NCI-H226 (cell line): ENCODE results near the gene ACOT2.
A peak's percentile ranks its signal among the peaks of the same experiment; 100 is the strongest.
"Not testable (repeated sequence)": the region's sequence is repeated elsewhere in the genome, so short reads cannot be mapped to it uniquely, and the experiment has no call there.

Experiments used
- DNase-seq: peaks from one replicate; pipeline ENCODE4 v3.0.0-alpha.2; 2015

Gene ACOT2, protein sequence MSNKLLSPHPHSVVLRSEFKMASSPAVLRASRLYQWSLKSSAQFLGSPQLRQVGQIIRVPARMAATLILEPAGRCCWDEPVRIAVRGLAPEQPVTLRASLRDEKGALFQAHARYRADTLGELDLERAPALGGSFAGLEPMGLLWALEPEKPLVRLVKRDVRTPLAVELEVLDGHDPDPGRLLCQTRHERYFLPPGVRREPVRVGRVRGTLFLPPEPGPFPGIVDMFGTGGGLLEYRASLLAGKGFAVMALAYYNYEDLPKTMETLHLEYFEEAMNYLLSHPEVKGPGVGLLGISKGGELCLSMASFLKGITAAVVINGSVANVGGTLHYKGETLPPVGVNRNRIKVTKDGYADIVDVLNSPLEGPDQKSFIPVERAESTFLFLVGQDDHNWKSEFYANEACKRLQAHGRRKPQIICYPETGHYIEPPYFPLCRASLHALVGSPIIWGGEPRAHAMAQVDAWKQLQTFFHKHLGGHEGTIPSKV

DNA sequence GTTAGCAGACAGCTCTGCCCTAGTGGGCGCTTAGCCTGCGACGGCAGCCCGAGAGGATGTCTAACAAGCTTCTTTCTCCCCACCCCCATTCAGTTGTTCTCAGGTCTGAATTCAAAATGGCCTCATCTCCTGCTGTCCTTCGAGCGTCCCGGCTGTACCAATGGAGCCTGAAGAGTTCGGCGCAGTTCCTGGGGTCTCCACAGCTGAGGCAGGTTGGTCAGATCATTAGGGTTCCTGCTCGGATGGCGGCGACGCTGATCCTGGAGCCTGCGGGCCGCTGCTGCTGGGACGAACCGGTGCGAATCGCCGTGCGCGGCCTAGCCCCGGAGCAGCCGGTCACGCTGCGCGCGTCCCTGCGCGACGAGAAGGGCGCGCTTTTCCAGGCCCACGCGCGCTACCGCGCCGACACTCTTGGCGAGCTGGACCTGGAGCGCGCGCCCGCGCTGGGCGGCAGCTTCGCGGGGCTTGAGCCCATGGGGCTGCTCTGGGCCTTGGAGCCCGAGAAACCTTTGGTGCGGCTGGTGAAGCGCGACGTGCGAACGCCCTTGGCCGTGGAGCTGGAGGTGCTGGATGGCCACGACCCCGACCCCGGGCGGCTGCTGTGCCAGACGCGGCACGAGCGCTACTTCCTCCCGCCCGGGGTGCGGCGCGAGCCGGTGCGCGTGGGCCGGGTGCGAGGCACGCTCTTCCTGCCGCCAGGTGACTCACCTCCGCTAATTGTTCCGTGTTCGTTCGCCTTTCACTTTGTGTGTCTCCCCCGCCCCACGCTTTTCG, at the start of gene ACOT2:
Gene ACOT2 (plus strand): TSS at position 29 of the 774 bp plus-strand sequence. CDS start 28 bp downstream, at position 57.
- DNase-seq = peak; percentile 88

DNA sequence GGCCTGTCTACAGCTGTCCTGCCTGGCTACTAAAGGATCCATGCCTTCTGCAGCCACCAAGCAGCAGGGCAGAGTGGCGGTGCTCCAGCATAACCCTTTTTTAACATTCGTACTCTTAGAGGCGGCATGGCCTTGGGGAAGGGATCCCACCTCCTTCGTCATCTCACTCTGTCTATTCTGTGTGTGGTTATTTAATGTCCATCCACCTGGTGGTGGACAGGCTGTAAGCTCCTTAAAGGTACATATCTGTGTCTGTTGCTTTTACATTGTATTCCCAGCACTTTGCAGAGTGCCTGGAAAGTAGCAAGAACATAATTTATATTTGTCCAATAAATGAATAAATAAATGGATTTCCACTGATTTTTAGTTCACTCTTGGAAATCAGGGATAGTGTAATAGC, 47.8 kb upstream of the ACOT2 start:
- DNase-seq = no peak

DNA sequence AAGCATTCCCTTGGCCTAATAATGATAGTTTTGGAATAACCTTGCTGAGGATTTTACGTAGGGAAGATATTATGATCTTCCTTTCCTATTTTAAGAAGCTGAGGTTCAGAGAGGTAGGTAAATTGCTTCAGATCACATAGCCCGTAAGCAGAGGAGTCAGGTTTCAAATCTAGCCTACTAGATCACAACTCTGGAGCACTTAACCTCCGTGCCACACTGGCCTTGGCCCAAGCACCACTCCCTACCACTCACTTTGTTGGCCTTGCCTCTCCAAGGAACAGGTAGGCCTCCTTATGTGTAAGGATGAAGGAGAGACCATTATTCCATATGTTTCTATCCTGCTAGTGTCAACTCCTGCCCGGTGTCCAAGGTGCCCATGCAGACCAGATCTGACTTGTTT, 44.5 kb upstream of the ACOT2 start:
- DNase-seq = no peak

DNA sequence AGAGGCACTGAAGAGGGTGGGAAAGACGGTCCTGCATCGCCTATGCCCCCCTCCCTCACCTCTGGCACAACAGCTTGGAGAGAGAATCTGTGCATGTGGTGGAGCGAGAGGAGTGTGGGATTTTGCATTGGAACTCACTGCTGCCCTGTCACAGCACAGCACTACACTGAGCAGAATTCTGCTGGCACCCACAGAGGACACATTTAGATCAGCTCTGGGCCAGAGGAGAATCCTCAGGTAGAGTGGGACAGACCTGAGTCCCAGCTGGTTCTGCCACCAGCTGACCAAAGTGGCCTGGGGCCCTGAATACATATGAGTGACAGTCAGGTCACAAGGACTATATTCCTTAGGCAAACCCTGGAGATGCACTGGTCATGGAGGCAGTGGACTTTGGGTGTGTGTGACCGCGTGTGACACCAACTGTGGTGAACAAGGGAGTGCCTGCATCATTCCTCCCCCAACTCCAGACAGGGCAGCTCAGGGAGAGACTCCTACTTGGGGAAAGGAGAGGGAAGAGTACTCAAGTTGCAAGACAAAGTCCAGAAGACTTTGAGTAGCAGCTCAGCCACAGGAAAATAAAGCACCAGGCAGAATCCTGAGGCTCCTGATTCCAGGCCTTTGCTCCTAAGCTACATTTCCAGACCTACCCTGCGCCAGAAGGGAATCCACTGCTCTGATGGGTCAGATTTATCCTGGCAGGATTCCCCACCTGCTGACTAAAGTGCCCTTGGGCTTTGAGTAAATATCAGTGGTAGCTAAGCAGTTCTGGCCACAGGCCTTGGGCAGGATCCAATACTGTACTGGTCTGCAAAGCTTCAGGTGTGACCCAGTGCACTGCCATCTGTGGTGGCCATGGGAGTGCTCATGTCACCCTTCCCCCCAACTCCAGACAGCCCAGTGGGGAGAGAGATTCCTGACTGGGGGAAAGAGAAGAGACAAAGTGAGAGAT, 42.7 kb upstream of the ACOT2 start:
- peak; percentile 88 for DNase-seq

DNA sequence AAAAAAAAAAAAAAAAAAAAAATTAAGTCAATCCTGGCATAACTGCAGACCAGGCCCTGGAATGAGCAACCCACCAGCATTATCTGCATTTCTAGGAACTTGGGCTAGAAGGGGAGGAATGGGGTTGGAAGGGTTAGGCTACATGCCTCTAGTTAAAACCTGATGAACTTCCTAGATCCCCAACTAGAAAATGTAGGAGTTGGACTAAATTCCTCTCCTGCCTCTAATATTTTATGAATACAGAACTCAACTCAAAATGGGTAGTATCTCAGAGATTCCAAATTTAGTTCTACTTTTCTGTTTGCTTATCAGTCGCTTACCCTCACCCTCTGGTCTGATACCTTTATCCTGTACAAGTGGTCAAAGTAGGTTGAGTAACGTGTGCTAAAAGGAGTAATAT, 39.7 kb upstream of the ACOT2 start:
- DNase-seq = not testable (repeated sequence)

DNA sequence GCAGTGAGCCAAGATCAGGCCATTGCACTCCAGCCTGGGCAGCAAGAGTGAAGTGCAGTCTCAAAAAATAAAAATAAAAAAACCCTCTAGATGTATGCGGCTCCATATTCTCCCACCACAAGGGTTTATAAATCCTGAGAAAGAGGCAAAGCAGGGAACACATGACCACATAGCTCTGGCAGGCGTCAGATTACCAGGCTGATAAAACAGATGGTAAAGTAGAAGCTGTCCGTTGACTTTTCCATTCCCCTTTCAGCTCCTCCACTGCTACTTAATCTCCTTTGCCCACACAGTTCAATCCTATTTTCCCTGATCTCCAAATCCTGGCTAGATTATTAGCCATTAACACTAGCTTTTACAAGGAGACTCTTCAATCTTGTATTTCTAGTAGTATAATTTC, 37.0 kb upstream of the ACOT2 start:
- DNase-seq = not testable (repeated sequence)

DNA sequence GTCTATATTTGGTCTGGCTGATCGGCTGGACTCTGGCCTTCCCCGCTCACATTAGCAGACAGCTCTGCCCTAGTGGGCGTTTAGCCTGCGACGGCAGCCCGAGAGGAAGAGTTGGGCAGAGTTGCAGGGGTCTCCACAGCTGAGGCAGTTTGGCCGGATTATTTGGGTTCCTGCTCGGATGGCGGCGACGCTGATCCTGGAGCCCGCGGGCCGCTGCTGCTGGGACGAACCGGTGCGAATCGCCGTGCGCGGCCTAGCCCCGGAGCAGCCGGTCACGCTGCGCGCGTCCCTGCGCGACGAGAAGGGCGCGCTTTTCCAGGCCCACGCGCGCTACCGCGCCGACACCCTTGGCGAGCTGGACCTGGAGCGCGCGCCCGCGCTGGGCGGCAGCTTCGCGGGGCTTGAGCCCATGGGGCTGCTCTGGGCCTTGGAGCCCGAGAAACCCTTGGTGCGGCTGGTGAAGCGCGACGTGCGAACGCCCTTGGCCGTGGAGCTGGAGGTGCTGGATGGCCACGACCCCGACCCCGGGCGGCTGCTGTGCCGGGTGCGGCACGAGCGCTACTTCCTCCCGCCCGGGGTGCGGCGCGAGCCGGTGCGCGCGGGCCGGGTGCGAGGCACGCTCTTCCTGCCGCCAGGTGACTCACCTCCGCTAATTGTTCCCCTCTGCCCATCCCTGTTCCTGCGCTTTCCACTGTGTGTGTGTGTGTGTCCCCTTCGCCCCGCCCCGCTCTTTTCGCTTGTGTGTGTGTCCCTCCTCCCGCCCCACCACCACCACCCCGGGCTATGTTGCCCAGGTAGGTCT, 31.6 kb upstream of the ACOT2 start:
- DNase-seq = peak; percentile 37

DNA sequence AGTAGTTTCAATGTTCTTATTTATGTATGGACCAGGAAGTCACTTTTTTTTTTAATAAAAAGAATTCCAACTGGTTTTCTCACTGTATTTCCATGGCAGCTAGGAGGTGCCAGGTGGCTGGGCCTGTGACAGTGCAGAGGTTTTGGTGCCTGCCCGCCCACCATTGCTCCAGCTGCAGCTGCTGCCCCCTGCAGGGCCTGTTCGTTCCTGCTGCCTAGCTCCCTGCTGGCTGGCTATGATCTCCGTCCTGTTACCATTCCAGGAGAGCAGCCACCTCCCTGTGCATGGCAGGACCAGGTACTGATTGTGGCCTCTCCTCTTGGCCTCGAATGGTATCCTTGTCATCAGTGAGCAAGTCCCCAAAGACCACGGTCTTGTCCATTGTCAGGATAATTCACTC, 30.0 kb upstream of the ACOT2 start:
- not testable (repeated sequence) for DNase-seq

DNA sequence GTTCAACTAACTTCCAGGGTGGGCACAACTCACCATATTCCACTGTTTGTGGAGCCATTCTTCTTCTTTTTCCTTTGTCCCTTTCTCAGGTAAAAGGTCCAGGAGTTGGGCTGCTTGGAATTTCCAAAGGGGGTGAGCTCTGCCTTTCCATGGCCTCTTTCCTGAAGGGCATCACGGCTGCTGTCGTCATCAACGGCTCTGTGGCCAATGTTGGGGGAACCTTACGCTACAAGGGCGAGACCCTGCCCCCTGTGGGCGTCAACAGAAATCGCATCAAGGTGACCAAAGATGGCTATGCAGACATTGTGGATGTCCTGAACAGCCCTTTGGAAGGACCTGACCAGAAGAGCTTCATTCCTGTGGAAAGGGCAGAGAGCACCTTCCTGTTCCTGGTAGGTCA, 26.1 kb upstream of the ACOT2 start:
- not testable (repeated sequence) for DNase-seq

DNA sequence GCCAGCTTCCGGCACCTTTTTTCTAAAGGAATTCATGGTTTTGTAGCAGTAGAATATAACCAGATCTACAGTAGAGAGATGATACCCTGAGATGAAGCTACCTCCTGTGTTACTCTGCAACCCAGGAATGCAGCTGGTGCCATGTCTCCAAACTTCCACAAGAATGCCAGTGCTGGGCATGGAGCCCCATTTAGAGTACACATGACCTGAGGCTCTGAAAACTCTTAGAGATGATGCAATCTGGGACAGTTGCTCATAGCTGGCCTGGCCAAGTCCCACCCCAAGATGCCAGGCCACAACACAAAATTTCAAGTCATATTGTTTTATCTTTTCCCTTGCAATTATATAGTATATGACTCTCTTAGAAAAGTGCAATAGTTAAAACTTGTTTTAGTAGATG, 23.7 kb upstream of the ACOT2 start:
- not testable (repeated sequence) for DNase-seq

DNA sequence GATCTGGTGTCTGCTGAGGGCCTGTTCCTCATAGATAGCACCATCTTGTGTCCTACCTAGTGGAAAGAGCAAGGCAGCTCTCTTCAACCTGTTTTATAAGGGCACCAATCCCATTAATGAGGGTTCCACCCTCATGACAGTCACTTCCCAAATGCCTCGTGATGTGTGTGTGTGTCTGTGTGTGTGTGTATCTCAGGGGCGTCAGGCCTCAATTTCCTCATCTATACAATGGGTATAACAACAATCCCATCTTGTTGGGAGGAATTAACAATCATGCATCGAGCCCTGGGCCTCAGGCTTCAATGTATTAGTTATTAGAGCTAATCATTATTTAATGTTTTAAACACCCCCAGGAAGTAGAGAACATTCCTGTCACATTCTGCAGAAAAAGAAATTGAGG, 19.9 kb upstream of the ACOT2 start:
- DNase-seq = not testable (repeated sequence)

DNA sequence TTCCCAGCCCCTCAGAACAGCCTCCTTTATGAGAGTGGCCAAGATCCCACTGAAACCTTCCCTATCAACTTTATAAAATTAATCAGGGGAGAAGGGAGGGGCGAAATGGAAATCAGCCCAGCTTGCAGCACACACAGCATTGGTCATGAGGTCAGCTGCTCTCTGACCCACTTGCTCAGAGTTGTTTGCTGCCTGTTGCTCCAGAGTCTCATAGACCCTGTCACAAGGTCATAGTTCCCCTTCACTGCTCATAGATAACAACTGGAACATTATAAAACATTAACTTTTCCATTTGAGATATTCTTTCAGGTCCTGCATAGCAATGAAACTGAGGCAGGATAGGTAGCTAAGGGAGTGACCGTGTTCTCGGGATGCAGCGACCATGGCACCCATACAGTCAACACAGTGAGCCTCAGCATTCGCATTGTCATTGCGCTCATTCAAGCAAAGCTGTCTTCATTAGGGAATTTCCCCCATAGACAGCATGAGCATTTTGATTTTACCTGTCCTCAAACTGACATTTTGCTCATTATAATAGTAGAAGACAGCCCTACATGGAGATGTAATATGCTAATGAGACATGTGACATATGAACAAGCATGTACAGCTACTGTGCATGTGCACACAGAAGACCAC, 19.0 kb upstream of the ACOT2 start:
- DNase-seq = not testable (repeated sequence)

DNA sequence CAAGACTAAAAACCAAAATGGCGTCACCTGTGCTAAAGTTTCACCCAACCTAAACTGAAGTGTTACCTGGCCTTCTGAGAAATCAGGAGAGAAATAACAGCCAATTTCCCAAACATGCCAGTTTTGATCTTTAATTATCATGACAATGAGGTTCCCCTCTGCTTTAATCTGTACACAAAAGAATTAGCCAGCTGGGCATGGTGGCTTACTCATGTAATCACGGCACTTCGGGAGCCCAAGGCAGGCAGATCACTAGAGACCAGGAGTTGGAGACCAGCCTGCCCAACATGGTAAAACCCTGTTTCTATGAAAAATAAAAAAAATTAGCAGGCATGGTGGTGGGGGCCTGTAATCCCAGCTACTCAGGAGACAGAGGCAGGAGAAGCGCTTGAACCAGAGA, 15.2 kb upstream of the ACOT2 start:
- no peak for DNase-seq

DNA sequence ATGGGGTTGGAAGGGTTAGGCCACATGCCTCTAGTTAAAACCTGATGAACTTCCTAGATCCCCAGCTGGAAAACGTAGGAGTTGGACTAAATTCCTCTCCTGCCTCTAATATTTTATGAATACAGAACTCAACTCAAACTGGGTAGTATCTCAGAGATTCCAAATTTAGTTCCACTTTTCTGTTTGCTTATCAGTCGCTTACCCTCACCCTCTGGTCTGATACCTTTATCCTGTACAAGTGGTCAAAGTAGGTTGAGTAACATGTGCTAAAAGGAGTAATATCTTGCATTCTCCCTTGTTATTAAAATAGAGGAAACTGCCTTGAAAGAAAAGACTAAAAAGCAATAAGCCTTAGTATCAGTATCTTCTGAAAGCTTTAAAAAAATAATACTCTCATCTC, 11.8 kb upstream of the ACOT2 start:
- not testable (repeated sequence) for DNase-seq

DNA sequence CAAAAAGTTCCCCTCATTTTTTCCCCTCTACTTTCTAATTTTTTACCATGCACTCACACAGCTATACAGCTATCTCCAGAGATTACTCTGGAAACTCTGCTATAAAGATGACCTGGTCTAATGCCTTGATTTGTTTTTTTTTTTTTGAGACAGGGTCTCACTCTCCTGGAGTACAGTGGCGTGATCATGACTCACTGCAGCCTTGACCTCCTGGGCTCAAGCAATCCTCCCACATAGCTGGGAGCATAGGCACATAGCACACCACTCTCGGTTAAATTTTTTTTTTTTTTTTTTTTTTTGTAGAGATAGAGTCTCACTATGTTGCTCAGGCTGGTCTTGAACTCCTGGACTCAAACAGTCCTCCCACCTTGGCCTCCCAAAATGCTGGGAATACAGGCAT, 10.8 kb upstream of the ACOT2 start:
- DNase-seq = not testable (repeated sequence)

DNA sequence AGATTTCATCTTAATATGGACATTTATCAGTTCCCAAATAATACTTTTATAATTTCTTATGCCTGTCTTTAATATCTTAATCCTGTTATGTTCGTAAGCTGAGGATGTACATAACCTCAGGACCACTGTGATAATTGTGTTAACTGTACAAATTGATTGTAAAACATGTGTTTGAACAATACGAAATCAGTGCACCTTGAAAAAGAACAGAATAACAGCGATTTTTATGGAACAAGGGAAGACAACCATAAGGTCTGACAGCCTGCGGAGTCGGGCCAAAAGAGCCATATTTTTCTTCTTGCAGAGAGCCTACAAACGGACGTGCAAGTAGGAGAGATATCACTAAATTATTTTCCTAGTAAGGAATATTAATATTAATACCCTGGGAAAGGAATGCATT, 6.8 kb upstream of the ACOT2 start:
- DNase-seq = not testable (repeated sequence)

DNA sequence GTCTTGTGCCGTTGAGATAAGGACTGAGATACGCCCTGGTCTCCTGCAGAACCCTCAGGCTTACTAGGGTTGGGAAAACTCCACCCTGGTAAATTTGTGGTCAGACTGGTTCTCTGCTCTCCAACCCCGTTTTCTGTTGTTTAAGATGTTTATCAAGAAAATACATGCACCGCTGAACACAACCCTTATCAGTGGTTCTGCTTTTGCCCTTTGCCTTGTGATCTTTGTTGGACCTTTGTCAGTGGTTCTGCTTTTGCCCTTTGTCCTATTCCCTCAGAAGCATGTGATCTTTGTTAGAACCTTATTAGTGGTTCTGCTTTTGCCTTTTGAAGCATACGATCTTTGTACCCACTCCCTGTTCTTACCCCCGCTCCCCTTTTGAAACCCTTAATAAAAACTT, 6.3 kb upstream of the ACOT2 start:
- DNase-seq = peak; percentile 22

DNA sequence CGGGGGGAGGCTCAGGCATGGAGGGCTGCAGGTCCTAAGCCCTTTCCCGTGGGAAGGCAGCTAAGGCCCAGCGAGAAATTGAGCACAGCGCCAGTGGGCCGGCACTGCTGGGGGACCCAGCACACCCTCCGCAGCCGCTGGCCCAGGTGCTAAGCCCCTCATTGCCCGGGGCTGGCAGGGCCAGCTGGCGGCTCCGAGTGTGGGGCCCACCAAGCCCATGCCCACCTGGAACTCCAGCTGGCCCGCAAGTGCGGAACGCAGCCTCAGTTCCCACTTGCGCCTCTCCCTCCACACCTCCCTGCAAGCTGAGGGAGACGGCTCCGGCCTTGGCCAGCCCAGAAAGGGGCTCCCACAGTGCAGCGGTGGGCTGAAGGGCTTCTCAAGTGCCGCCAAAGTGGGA, 2.6 kb upstream of the ACOT2 start:
- DNase-seq = not testable (repeated sequence)

DNA sequence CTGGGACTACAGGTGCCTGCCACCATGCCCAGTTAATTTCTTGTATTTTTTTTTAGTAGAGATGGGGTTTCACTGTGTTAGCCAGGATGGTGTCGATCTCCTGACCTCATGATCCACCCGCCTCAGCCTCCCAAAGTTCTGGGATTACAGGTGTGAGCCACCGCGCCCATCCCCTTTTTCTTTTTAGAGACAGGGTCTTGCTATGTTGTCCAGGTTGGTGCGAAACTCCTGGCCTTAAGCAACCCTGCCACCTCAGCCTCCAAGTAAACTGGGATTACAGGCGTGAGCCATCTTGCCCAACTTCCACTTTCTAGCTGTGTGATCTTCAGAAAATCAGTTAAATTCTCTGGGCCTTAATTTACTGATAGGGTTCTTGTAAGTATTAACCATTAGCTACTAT, 2.1 kb upstream of the ACOT2 start:
- DNase-seq = not testable (repeated sequence)

DNA sequence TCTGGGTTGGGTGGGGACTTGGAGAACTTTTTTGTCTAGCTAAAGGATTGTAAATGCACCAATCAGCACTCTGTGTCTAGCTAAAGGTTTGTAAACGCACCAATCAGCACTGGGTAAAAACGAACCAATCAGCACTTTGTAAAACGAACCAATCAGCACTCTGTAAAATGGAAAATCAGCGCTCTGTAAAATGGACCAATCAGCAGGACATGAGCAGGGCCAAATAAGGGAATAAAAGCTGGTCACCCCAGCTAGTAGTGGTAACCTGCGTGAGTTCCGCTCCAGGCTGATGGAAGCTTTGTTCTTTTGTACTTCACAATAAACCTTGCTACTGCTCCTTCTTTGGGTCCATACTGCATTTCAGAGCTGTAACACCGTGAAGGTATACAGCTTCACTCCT, 1.7 kb upstream of the ACOT2 start:
- DNase-seq = no peak
